HG02885 (cell line): ENCODE data around the gene MYCBP2.

Source experiments
- ATAC-seq: cut with Tn5 transposase; IDR thresholded peaks from one replicate; pipeline ENCODE4 v1.9.1; 2021; ENCODE audit warnings: mild to moderate bottlenecking; ENCODE audit not compliant: unreplicated experiment, poor library complexity

The MYCBP2 gene

GRCh38 chr13:77042566-77043177 is 284.2 kb downstream of the MYCBP2 start:
- ATAC-seq: no peak

- ATAC-seq: no peak
Measured at GRCh38 chr13:77040835-77041234, 286.1 kb downstream of the MYCBP2 start.

- ATAC-seq: no peak
Measured at GRCh38 chr13:77040076-77040475, 286.8 kb downstream of the MYCBP2 start.

- ATAC-seq: no peak
Measured at GRCh38 chr13:77038907-77039480, 287.9 kb downstream of the MYCBP2 start.

GRCh38 chr13:77036279-77036678 is 290.6 kb downstream of the MYCBP2 start:
- ATAC-seq: no peak

GRCh38 chr13:77034881-77035280 is 292.0 kb downstream of the MYCBP2 start:
- no peak for ATAC-seq

GRCh38 chr13:77033717-77034302 is 293.1 kb downstream of the MYCBP2 start:
- no peak for ATAC-seq

GRCh38 chr13:77031656-77032243 is 295.1 kb downstream of the MYCBP2 start:
- no peak for ATAC-seq

- no peak for ATAC-seq
Measured at GRCh38 chr13:77029436-77029835, 297.5 kb downstream of the MYCBP2 start.

GRCh38 chr13:77028202-77028601 is 298.7 kb downstream of the MYCBP2 start:
- no peak for ATAC-seq

GRCh38 chr13:77026861-77027621 is 299.9 kb downstream of the MYCBP2 start, which contains the start of gene FBXL3:
Gene FBXL3 (minus strand): TSS chr13:77027159. CDS start chr13:77021860, 5,299 bp downstream.
- ATAC-seq: peak; percentile 60

GRCh38 chr13:77026255-77026860 is 300.5 kb downstream of the MYCBP2 start:
- peak; percentile 66 for ATAC-seq

GRCh38 chr13:77022341-77022740 is 304.6 kb downstream of the MYCBP2 start:
- ATAC-seq: no peak

- ATAC-seq: no peak
Measured at GRCh38 chr13:77019756-77020155, 307.1 kb downstream of the MYCBP2 start.

- no peak for ATAC-seq
Measured at GRCh38 chr13:77016888-77017623, 309.8 kb downstream of the MYCBP2 start.

GRCh38 chr13:77016251-77016812 is 310.6 kb downstream of the MYCBP2 start:
- ATAC-seq: no peak

- ATAC-seq: no peak
Measured at GRCh38 chr13:77014906-77015685, 311.8 kb downstream of the MYCBP2 start.

GRCh38 chr13:77013853-77014542 is 312.9 kb downstream of the MYCBP2 start:
- no peak for ATAC-seq
